SU-DHL-6 (cell line): Measurements from ENCODE around the gene VPS35.
"Not testable (repeated sequence)": the region's sequence is repeated elsewhere in the genome, so short reads cannot be mapped to it uniquely, and the experiment has no call there.

Experiments used
- H2AFZ ChIP-seq: fragments of 200-600 bp; sonication (generic); 2 replicates; pipeline ENCODE4 v1.6.1; 2014; ENCODE audit warnings: low read depth, mild to moderate bottlenecking, moderate library complexity, mixed read lengths, antibody characterized with exemption, low read length; ENCODE audit not compliant: severe bottlenecking
- H3F3A ChIP-seq: fragments of 200-600 bp; shearing (Covaris generic); 2 replicates; pipeline ENCODE4 v1.6.0; 2016; ENCODE audit warnings: antibody characterized with exemption, mild to moderate bottlenecking; ENCODE audit not compliant: insufficient read depth
- H3K27ac ChIP-seq: fragments of 200-600 bp; sonication (generic); 2 replicates; pipeline ENCODE4 v1.5.1; 2016; ENCODE audit warnings: low read depth, mild to moderate bottlenecking, low read length, moderate library complexity, mixed read lengths
- H3K27me3 ChIP-seq: fragments of 200-600 bp; sonication (generic), shearing (Covaris generic); 2 replicates; pipeline ENCODE4 v1.6.0; 2014; ENCODE audit warnings: mild to moderate bottlenecking, low read length
- H3K36me3 ChIP-seq: fragments of 200-600 bp; sonication (generic); 2 replicates; pipeline ENCODE4 v1.6.1; 2014; ENCODE audit warnings: mild to moderate bottlenecking, low read length, mixed read lengths
- H3K4me2 ChIP-seq: fragments of 300-600, 200-600 bp; shearing (Covaris generic), sonication (generic); 2 replicates; pipeline ENCODE4 v1.6.0; 2014; ENCODE audit warnings: low read length, low read depth, mild to moderate bottlenecking; ENCODE audit not compliant: poor library complexity, severe bottlenecking
- H3K4me3 ChIP-seq: fragments of 200-600 bp; sonication (generic); 2 replicates; pipeline ENCODE4 v1.5.1; 2014; ENCODE audit warnings: antibody characterized with exemption, low read length, mild to moderate bottlenecking, mixed read lengths; ENCODE audit not compliant: insufficient read depth, poor library complexity, severe bottlenecking
- H3K79me2 ChIP-seq: fragments of 200-600 bp; sonication (generic); 2 replicates; pipeline ENCODE4 v1.6.1; 2014; ENCODE audit warnings: mild to moderate bottlenecking, low read length, moderate library complexity; ENCODE audit not compliant: insufficient read depth
- H3K9ac ChIP-seq: fragments of 200-600 bp; sonication (generic); 2 replicates; pipeline ENCODE4 v1.7.0; 2014; ENCODE audit warnings: mild to moderate bottlenecking, low read length
- H3K9me2 ChIP-seq: fragments of 200-600 bp; sonication (generic); replicated peaks from 2 replicates; pipeline ENCODE4 v1.6.1; 2014; ENCODE audit warnings: low read length; ENCODE audit not compliant: insufficient read depth
- H3K9me3 ChIP-seq: fragments of 200-600 bp; sonication (generic); 2 replicates; pipeline ENCODE4 v1.6.1; 2014; ENCODE audit warnings: low read length, mixed read lengths; ENCODE audit not compliant: insufficient read depth
- H4K20me1 ChIP-seq: fragments of 200-600 bp; sonication (generic); 2 replicates; pipeline ENCODE4 v1.6.1; 2014; ENCODE audit warnings: low read depth, mild to moderate bottlenecking, antibody characterized with exemption, low read length, moderate library complexity, mixed read lengths
- CTCF ChIP-seq: fragments of 200-600 bp; sonication (generic); IDR thresholded peaks from one replicate; pipeline ENCODE4 v1.5.1; 2017; ENCODE audit warnings: antibody characterized with exemption, mild to moderate bottlenecking, low read length, moderate library complexity; ENCODE audit not compliant: insufficient read depth, poor library complexity, severe bottlenecking
- EZH2phosphoT487 ChIP-seq: fragments of 200-600 bp; sonication (generic), shearing (Covaris generic); conservative IDR thresholded peaks from 2 replicates; pipeline ENCODE4 v1.6.1; 2018; ENCODE audit warnings: mild to moderate bottlenecking, antibody characterized with exemption, low read length, moderate library complexity, mixed read lengths

VPS35 gene

DNA sequence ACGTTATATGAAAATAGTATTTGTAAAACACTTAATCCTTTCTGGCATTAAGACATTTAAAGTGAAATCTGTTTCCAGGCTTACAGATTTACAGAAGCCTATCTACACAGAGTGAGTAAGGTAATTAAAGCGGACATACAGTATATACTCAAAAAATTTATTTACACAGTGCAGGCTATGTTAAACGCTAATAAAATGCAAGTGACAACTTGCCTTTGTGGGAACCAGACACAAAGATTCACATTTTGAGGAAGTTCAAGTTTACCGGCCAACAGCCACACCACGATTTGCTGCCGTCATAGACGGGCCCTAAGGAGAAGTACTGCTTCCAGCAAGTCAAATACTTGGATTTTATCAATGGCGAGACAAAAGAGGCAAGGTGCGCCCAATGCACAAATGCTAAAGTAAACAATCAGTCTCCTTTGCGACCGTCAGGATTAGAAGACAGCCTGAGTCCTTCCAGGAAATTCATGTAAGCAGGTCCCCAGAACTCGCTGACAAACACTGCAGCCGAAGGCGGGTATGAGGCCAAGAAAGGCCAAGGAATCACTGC is 801 bp downstream of the VPS35 start:
- Histone ChIP-seq H3K27ac (peak overlapping the region; percentile 93), H3K27me3 (no peaks in the 10 kb centered on the region), H3K36me3 (peaks cover 18% of the 10 kb centered on the region), H2AFZ (peak overlapping the region; percentile 92), H3K79me2 (peaks cover 84% of the 10 kb centered on the region), H3F3A (0 out of 2 replicates have a peak, but pooled peaks cover 8% of the 10 kb centered on the region), H3K9ac (peak overlapping the region; percentile 76), H4K20me1 (peaks cover 29% of the 10 kb centered on the region), H3K4me3 (peak overlapping the region; percentile 99), H3K4me2 (peak overlapping the region; percentile 66), H3K9me2 (no peaks in the 10 kb centered on the region), H3K9me3 (no peaks in the 10 kb centered on the region)
- TF ChIP-seq CTCF (peak; percentile 36), EZH2phosphoT487 (no peak)

- Histone ChIP-seq H2AFZ (no peak overlapping the region), H3F3A (0 out of 2 replicates have a peak, but pooled peaks cover 8% of the 10 kb centered on the region), H3K9me2 (no peaks in the 10 kb centered on the region), H3K9me3 (no peaks in the 10 kb centered on the region), H3K4me3 (peak overlapping the region; percentile 99), H3K4me2 (peak overlapping the region; percentile 66), H3K27ac (no peak overlapping the region), H3K36me3 (peaks cover 14% of the 10 kb centered on the region), H3K27me3 (no peaks in the 10 kb centered on the region), H4K20me1 (peaks cover 29% of the 10 kb centered on the region), H3K9ac (peak overlapping the region; percentile 76), H3K79me2 (peaks cover 87% of the 10 kb centered on the region)
- TF ChIP-seq EZH2phosphoT487 (no peak), CTCF (no peak)
These were observed 1.5 kb downstream of the VPS35 start for GRCh38 chr16:46687486-46687885.

DNA sequence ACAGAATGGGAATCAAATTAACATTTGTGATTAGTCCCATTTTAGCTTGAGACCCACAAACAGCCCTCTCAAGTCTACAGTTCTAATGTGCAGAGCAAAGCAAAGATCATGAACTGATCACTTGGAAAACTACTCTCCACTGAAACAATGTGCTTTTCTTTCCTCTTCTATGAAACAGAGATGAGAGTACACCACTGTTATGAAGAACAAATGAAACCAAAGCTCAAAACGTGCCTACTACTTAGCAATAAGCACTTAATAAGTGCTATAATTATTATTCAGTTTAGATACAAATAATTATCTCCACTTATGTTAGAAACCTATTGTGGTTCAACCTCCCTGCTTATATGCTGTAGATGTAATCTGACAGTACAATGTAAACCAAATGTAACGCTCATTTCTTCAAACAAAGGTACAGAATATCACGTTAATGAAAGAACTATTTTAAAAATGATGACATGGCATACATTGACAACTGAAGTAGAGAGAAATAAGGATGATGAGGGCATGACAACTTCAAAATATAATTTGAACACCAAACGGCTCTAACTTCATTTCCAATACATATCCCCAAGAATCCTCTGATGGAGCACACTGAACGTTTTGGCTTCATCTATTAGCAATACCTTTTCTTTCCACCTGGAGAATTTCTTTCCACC is 2.0 kb downstream of the VPS35 start:
- no peak overlapping the region for H3K4me3 ChIP-seq
- TF ChIP-seq CTCF, result no peak
- TF ChIP-seq EZH2phosphoT487, result no peak

DNA sequence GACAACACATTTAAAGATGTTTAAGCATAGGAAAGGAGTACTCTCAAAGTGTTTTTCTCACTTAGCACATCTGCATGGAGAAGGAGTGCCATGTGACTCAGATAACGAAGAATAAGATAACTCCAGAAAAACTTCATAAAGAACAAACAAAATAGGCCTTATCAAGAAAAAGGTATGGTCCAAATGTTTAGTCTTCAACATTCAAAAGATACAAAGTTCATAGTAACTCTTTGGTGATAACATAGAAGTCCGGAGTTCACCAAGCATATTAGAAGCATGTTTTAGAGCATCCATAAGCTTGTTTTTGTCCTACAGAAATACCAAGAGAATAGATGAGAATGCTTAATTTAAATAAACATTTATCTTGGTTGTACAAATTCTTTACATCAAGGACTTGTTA is 7.1 kb downstream of the VPS35 start:
- Histone ChIP-seq H3K36me3 (peaks cover 29% of the 10 kb centered on the region; the same call in 1 of the 2 replicates), H4K20me1 (peaks cover 15% of the 10 kb centered on the region), H3K79me2 (peaks cover 42% of the 10 kb centered on the region)
- H3K27ac ChIP-seq, H3K9ac ChIP-seq, H3K4me3 ChIP-seq, H2AFZ ChIP-seq, H3K9me2 ChIP-seq, H3K27me3 ChIP-seq, H3F3A ChIP-seq, H3K4me2 ChIP-seq, H3K9me3 ChIP-seq: not testable (repeated sequence)

More for the DNA sequence above, 2.0 kb downstream of the VPS35 start:
- Histone ChIP-seq H4K20me1 (peaks cover 26% of the 10 kb centered on the region), H3K79me2 (peaks cover 84% of the 10 kb centered on the region), H3K36me3 (peaks cover 9% of the 10 kb centered on the region), H3K4me2 (peak overlapping the region; percentile 66), H3K27ac (no peak overlapping the region), H2AFZ (no peak overlapping the region), H3F3A (0 out of 2 replicates have a peak, but pooled peaks cover 4% of the 10 kb centered on the region), H3K27me3 (no peaks in the 10 kb centered on the region), H3K9ac (no peak overlapping the region), H3K9me2 (no peaks in the 10 kb centered on the region), H3K9me3 (no peaks in the 10 kb centered on the region)

GRCh38 chr16:46677943-46678342 is 11.0 kb downstream of the VPS35 start:
- not testable (repeated sequence) for H4K20me1 ChIP-seq, H3K79me2 ChIP-seq, H2AFZ ChIP-seq, H3K9me3 ChIP-seq, H3F3A ChIP-seq, H3K9ac ChIP-seq, H3K27me3 ChIP-seq, H3K4me2 ChIP-seq, H3K27ac ChIP-seq, H3K4me3 ChIP-seq, H3K9me2 ChIP-seq
- peaks cover 36% of the 10 kb centered on the region; the same call in 1 of the 2 replicates for H3K36me3 ChIP-seq
